H1 (cell line): Measurements from ENCODE around the gene NDUFB6. TPM values are rescaled to one million over a fixed set of nuclear protein-coding genes. Genes with fewer than 3 reads are reported as not detected.

Experiments
- CTCF ChIA-PET: fragments of 300-600 bp; sonication (Branson Sonifier 250); formaldehyde crosslinking; loops from one replicate; lab custom pipeline; 2021; ENCODE audit not compliant: partially characterized antibody; lab: Charles Lee
- POLR2A ChIA-PET: fragments of 300-600 bp; sonication (Branson Sonifier 250); formaldehyde crosslinking; loops from one replicate; lab custom pipeline; 2021; ENCODE audit warnings: inconsistent platforms; ENCODE audit not compliant: partially characterized antibody; lab: Charles Lee
- DNase-seq, 2 experiments: peaks; one replicate each; pipeline versions ENCODE4 v3.0.0 to v3.0.0-alpha.2; 2010 to 2022; ENCODE audit warnings: low spot score in 2 of 2, low read depth in 1 of 2, mixed read lengths in 1 of 2
- FAIRE-seq: peaks from 2 replicates; lab custom pipeline; 2011; peaks lifted over from hg19 to GRCh38; lab: Jason Lieb, UNC
- H2AFZ ChIP-seq: 2 replicates; pipeline ENCODE4 v1.8.1; 2012; ENCODE audit warnings: low read length, inconsistent platforms
- H2AK5ac ChIP-seq: 2 replicates; pipeline ENCODE4 v1.6.1; 2013; ENCODE audit warnings: low read depth, low read length
- H2BK120ac ChIP-seq: replicated peaks from 2 replicates; pipeline ENCODE3; 2013; ENCODE audit warnings: low read depth, low read length, inconsistent platforms
- H2BK12ac ChIP-seq: 2 replicates; pipeline ENCODE4 v1.6.1; 2013; ENCODE audit warnings: low read depth, low read length
- H2BK15ac ChIP-seq: 2 replicates; pipeline ENCODE4 v1.6.1; 2013; ENCODE audit warnings: low read length
- H2BK20ac ChIP-seq: 2 replicates; pipeline ENCODE4 v1.6.1; 2013; ENCODE audit warnings: low read length
- H2BK5ac ChIP-seq: 2 replicates; pipeline ENCODE4 v1.6.1; 2013; ENCODE audit warnings: low read depth, low read length
- H3K14ac ChIP-seq: 2 replicates; pipeline ENCODE4 v1.6.1; 2013; ENCODE audit warnings: inconsistent platforms; ENCODE audit not compliant: insufficient read length
- H3K18ac ChIP-seq: 2 replicates; pipeline ENCODE4 v1.6.1; 2013; ENCODE audit warnings: low read length; ENCODE audit errors: extremely low read depth
- H3K23ac ChIP-seq: 2 replicates; pipeline ENCODE4 v1.6.1; 2013; ENCODE audit warnings: inconsistent platforms; ENCODE audit not compliant: insufficient read length
- H3K23me2 ChIP-seq: 2 replicates; pipeline ENCODE4 v1.6.1; 2013; ENCODE audit warnings: low read depth, low read length
- H3K27ac ChIP-seq: 2 replicates; pipeline ENCODE4 v1.6.1; 2011; ENCODE audit warnings: low read depth, low read length, inconsistent platforms
- H3K27me3 ChIP-seq, 4 experiments: replicated peaks in 1 of 4; 1 replicate in 1 of 4; 2 replicates in 3 of 4; pipeline versions ENCODE4 v1.6.1 to v1.8.1; 2011 to 2013; ENCODE audit warnings: low read length in 3 of 4, mild to moderate bottlenecking in 3 of 4, inconsistent platforms in 2 of 4, mixed read lengths in 2 of 4, moderate library complexity in 1 of 4; ENCODE audit not compliant: control insufficient read depth in 3 of 4, insufficient read depth in 3 of 4; ENCODE audit errors: extremely low read depth in 1 of 4
- H3K36me3 ChIP-seq, 4 experiments: 2 replicates each; pipeline versions ENCODE4 v1.6.1 to v1.8.1; 2011 to 2013; ENCODE audit warnings: mild to moderate bottlenecking in 4 of 4, low read length in 3 of 4, moderate library complexity in 2 of 4, control low read depth in 1 of 4, inconsistent platforms in 1 of 4; ENCODE audit not compliant: insufficient read depth in 4 of 4, control insufficient read depth in 2 of 4
- H3K4ac ChIP-seq: replicated peaks from 2 replicates; pipeline ENCODE3; 2013; ENCODE audit warnings: low read length, low read depth, mixed read lengths, inconsistent platforms; ENCODE audit not compliant: insufficient read length
- H3K4me1 ChIP-seq, 4 experiments: replicated peaks in 1 of 4; 1 replicate in 1 of 4; 2 replicates in 3 of 4; pipeline versions ENCODE4 v1.6.1 to v1.8.1; 2011 to 2013; ENCODE audit warnings: low read length in 3 of 4, inconsistent platforms in 2 of 4, mixed read lengths in 1 of 4; ENCODE audit not compliant: insufficient read depth in 4 of 4, control insufficient read depth in 3 of 4
- H3K4me2 ChIP-seq, 2 experiments: 2 replicates each; pipeline versions ENCODE4 v1.6.1 to v1.8.1; 2011 to 2013; ENCODE audit warnings: low read depth in 2 of 2, low read length in 2 of 2, control low read depth in 1 of 2, inconsistent platforms in 1 of 2, mild to moderate bottlenecking in 1 of 2; ENCODE audit not compliant: insufficient read depth in 1 of 2
- H3K4me3 ChIP-seq, 4 experiments: fragments of 200-600, 300-600 bp in 1 of 4; sonication (generic), shearing (Covaris generic), sonication (Bioruptor Twin) in 1 of 4; 2 replicates each; pipeline versions ENCODE4 v1.5.1 to v1.8.1; 2011 to 2016; ENCODE audit warnings: low read length in 4 of 4, low read depth in 3 of 4, control low read depth in 2 of 4, inconsistent platforms in 2 of 4, mild to moderate bottlenecking in 2 of 4, mixed read lengths in 1 of 4, moderate library complexity in 1 of 4; ENCODE audit not compliant: insufficient read depth in 2 of 4; ENCODE audit errors: extremely low read depth in 1 of 4
- H3K56ac ChIP-seq: replicated peaks from 2 replicates; pipeline ENCODE3; 2013; ENCODE audit warnings: low read depth, mild to moderate bottlenecking, mixed read lengths, low read length, inconsistent platforms; ENCODE audit not compliant: insufficient read length
- H3K79me1 ChIP-seq: 2 replicates; pipeline ENCODE4 v1.6.1; 2013; ENCODE audit warnings: low read depth, low read length, control low read depth
- H3K79me2 ChIP-seq, 2 experiments: 2 replicates each; pipeline versions ENCODE4 v1.6.1 to v1.8.1; 2012 to 2013; ENCODE audit warnings: low read length in 2 of 2, mild to moderate bottlenecking in 2 of 2, inconsistent platforms in 1 of 2; ENCODE audit not compliant: insufficient read depth in 2 of 2, control insufficient read depth in 1 of 2
- H3K9ac ChIP-seq, 4 experiments: replicated peaks in 1 of 4; 1 replicate in 1 of 4; 2 replicates in 3 of 4; pipeline versions ENCODE4 v1.6.1 to v1.8.1; 2011 to 2013; ENCODE audit warnings: low read depth in 3 of 4, low read length in 3 of 4, control low read depth in 2 of 4, mild to moderate bottlenecking in 2 of 4, moderate library complexity in 2 of 4, inconsistent platforms in 1 of 4; ENCODE audit errors: extremely low read depth in 1 of 4
- H3K9me3 ChIP-seq, 2 experiments: 2 replicates each; pipeline versions ENCODE4 v1.6.1 to v1.8.1; 2012 to 2013; ENCODE audit warnings: mild to moderate bottlenecking in 2 of 2, moderate library complexity in 2 of 2, control low read depth in 1 of 2, inconsistent platforms in 1 of 2, low read depth in 1 of 2, low read length in 1 of 2, mixed read lengths in 1 of 2; ENCODE audit not compliant: insufficient read depth in 2 of 2
- H4K20me1 ChIP-seq, 2 experiments: replicated peaks in 1 of 2; 2 replicates each; pipeline versions ENCODE3 to v1.8.1; 2011 to 2013; ENCODE audit warnings: inconsistent platforms in 2 of 2, low read length in 2 of 2, mild to moderate bottlenecking in 1 of 2; ENCODE audit not compliant: insufficient read depth in 2 of 2, control insufficient read depth in 1 of 2
- H4K5ac ChIP-seq: 2 replicates; pipeline ENCODE4 v1.6.1; 2013; ENCODE audit warnings: low read length, low read depth, mixed read lengths, inconsistent platforms; ENCODE audit not compliant: insufficient read length
- H4K8ac ChIP-seq: 2 replicates; pipeline ENCODE4 v1.8.0; 2013; ENCODE audit warnings: mild to moderate bottlenecking, moderate library complexity, low read length, inconsistent platforms; ENCODE audit not compliant: insufficient read depth; ENCODE audit errors: extremely low read depth
- H4K91ac ChIP-seq: replicated peaks from 2 replicates; pipeline ENCODE3; 2013; ENCODE audit warnings: low read length, mixed read lengths, inconsistent platforms; ENCODE audit not compliant: insufficient read length
- CREB1 ChIP-seq: IDR thresholded peaks from 2 replicates; pipeline ENCODE4 v1.6.1; 2012; ENCODE audit warnings: inconsistent platforms
- CTCF ChIP-seq, 3 experiments: IDR thresholded peaks; 1 replicate in 2 of 3; 2 replicates in 1 of 3; pipeline versions ENCODE4 v1.5.1 to v1.6.1; 2011; ENCODE audit warnings: low read length in 3 of 3, mild to moderate bottlenecking in 3 of 3, inconsistent platforms in 2 of 3, low read depth in 1 of 3, moderate library complexity in 1 of 3; ENCODE audit not compliant: insufficient read depth in 1 of 3; ENCODE audit errors: control extremely low read depth in 1 of 3
- JUN ChIP-seq: IDR thresholded peaks from 2 replicates; pipeline ENCODE4 v1.6.1; 2011; ENCODE audit warnings: low read depth, mild to moderate bottlenecking, improper control_type of control experiment, low read length
- KDM5A ChIP-seq: fragments of 200-600 bp; IDR thresholded peaks from 2 replicates; pipeline ENCODE4 v1.7.1; 2012; ENCODE audit warnings: mild to moderate bottlenecking, low read length, inconsistent platforms, mixed read lengths
- POU5F1 ChIP-seq: IDR thresholded peaks from 2 replicates; pipeline ENCODE4 v1.6.1; 2011; ENCODE audit warnings: low read depth, mild to moderate bottlenecking, low read length, moderate library complexity
- SIX5 ChIP-seq: IDR thresholded peaks from 2 replicates; pipeline ENCODE4 v1.6.1; 2011; ENCODE audit warnings: mild to moderate bottlenecking, low read depth, low read length
- SP2 ChIP-seq: IDR thresholded peaks from 2 replicates; pipeline ENCODE4 v1.6.1; 2012; ENCODE audit warnings: mild to moderate bottlenecking, low read length, inconsistent platforms
- YY1 ChIP-seq: IDR thresholded peaks from 2 replicates; pipeline ENCODE4 v1.6.1; 2011; ENCODE audit warnings: low read depth, mild to moderate bottlenecking, low read length
- WGBS, 2 experiments: shearing (Covaris generic) in 1 of 2; methylation state at CpG; one replicate each; pipeline versions ENCODE4 v1.1.6 to v1.1.7; 2013 to 2015; ENCODE audit warnings: low lambda C conversion rate in 2 of 2, mixed read lengths in 2 of 2, inconsistent platforms in 1 of 2, low coverage in 1 of 2, missing lambda C conversion rate in 1 of 2; ENCODE audit not compliant: insufficient replicate concordance in 2 of 2, insufficient coverage in 1 of 2, insufficient read length in 1 of 2; ENCODE audit errors: extremely low coverage in 1 of 2, missing lambda C conversion rate in 1 of 2; 5-methylcytosine and 5-hydroxymethylcytosine counted together
- polyA plus RNA-seq, 7 experiments: library from polyadenylated mRNA; depleted of rRNA in 3 of 7; stranded (reverse) in 5 of 7; unstranded in 2 of 7; fragments of >200 nt in 5 of 7; fragments of 200-250 nt in 2 of 7; gene quantifications; 1 replicate in 5 of 7; 2 replicates in 1 of 7; 4 replicates in 1 of 7; pipeline versions ENCODE4 v1.2.1 to v1.2.3, GENCODE V29; 2011 to 2013; ENCODE audit warnings: missing spikeins in 2 of 7, mixed read lengths in 2 of 7
- total RNA-seq: library from RNA; stranded (reverse); fragmentation: NEBNext Ultra II Directional; extraction: Animal tissue kit (Norgen Biotek cat#: 25700); gene quantifications from 2 replicates; pipeline ENCODE4 v1.2.1, GENCODE V29; 2021
- TF ChIP-seq, protein P1 (sequence below): IDR thresholded peaks from 2 replicates; pipeline ENCODE4 v1.6.1; 2012; ENCODE audit warnings: low read length, inconsistent platforms

Gene NDUFB6
- total and polyA plus RNA-seq, 2 of the 8 experiments (the other 6 are each of a cell fraction or from before 2014, with no cell fraction given): 55.8 to 61.4 TPM

DNA sequence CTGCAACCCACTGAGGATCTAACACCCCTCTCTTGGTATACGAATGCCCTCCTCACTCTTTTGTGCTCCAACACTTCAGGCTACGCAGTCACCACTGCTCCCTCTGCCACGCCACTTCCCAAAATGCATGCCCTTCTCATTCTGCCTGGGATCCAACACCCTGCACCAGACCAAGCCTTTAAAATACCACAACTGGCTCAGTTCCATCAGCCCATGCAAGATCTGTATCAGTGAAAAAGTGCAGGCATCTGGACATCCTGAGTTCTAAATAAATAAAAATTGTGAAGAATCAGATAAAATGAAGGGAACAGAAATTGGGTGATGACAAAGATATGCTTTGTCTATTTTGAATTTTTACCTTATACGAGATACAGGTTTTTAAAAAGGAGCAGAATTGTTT, 2.7 kb downstream of the NDUFB6 start:
- no peak overlapping the region for H3K4me3 ChIP-seq
- no peak overlapping the region for H3K18ac ChIP-seq
- no peak overlapping the region for H4K91ac ChIP-seq
- 84% methylated on average over 4 of the region's 4 CpGs; no CpG with 5 or more reads in 1 of the 2 experiments for WGBS, 2 experiments
- H3K79me2 ChIP-seq: peaks cover 4 to 33% of the 10 kb centered on the region in 2 experiments; a peak in 3 of 4 replicates
- ChIA-PET POLR2A (no interaction called here), CTCF (no interaction called here)
- no peak overlapping the region for H3K56ac ChIP-seq
- DNase-seq: no peak
- no peaks in the 10 kb centered on the region for H3K27me3 ChIP-seq
- no peak overlapping the region for H3K9ac ChIP-seq
- no peaks in the 10 kb centered on the region for H3K9me3 ChIP-seq
- no peak overlapping the region for H3K4ac ChIP-seq
- H2AK5ac ChIP-seq: no peak overlapping the region
- H3K14ac ChIP-seq: no peak overlapping the region
- no peak overlapping the region for H2BK12ac ChIP-seq
- no peak overlapping the region for H2BK15ac ChIP-seq
- no peak overlapping the region for H4K8ac ChIP-seq
- H3K4me2 ChIP-seq: no peak overlapping the region
- peaks cover 6% of the 10 kb centered on the region for H3K23me2 ChIP-seq
- no peak overlapping the region for H3K27ac ChIP-seq
- H3K36me3 ChIP-seq: peaks cover 0 to 13% (median 8%) of the 10 kb centered on the region in 4 experiments; a peak in 5 of 8 replicates
- peaks cover 0 to 4% (median under 1%) of the 10 kb centered on the region in 4 experiments; a peak in 2 of 7 replicates for H3K4me1 ChIP-seq
- TF ChIP-seq KDM5A (no peak), POU5F1 (no peak), SIX5 (no peak), CTCF (IDR thresholded peaks at IDR 0.05; ENCODE audit: control extremely low read depth in 1 of 3, insufficient read depth in 1 of 3, low read depth in 1 of 3, low read length in 3 of 3) (no peak), SP2 (no peak), JUN (no peak), CREB1 (no peak), YY1 (no peak)
- TF ChIP-seq, protein P1, sequence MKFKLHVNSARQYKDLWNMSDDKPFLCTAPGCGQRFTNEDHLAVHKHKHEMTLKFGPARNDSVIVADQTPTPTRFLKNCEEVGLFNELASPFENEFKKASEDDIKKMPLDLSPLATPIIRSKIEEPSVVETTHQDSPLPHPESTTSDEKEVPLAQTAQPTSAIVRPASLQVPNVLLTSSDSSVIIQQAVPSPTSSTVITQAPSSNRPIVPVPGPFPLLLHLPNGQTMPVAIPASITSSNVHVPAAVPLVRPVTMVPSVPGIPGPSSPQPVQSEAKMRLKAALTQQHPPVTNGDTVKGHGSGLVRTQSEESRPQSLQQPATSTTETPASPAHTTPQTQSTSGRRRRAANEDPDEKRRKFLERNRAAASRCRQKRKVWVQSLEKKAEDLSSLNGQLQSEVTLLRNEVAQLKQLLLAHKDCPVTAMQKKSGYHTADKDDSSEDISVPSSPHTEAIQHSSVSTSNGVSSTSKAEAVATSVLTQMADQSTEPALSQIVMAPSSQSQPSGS: no peak
- FAIRE-seq: no peak
- H2AFZ ChIP-seq: no peak overlapping the region
- H2BK120ac ChIP-seq: no peak overlapping the region
- H4K5ac ChIP-seq: no peak overlapping the region
- H2BK20ac ChIP-seq: no peak overlapping the region
- no peak overlapping the region for H2BK5ac ChIP-seq
- H4K20me1 ChIP-seq: peaks cover 0 to 8% of the 10 kb centered on the region in 2 experiments
- no peak overlapping the region for H3K23ac ChIP-seq
- H3K79me1 ChIP-seq: peaks cover 4% of the 10 kb centered on the region; the same call in 1 of the 2 replicates
